Measurements from ENCODE around the gene FOXA1. TPM values are rescaled to one million over a fixed set of nuclear protein-coding genes. Genes with fewer than 3 reads are reported as not detected.

The FOXA1 gene
- total and polyA plus RNA-seq, 4 donors, result 8.0 to 37.5 (median 16.1) TPM

- H3K9ac ChIP-seq (ENCODE audit: low read depth in 1 of 2, low read length in 2 of 2), result peak overlapping the region in 1 of 2 donors; percentile 42
- no peaks in the 10 kb centered on the region for H3K9me3 ChIP-seq (ENCODE audit: control insufficient read depth in 4 of 4, low read length in 3 of 4)
- no peaks in the 10 kb centered on the region for H3K27me3 ChIP-seq (ENCODE audit: control insufficient read depth in 4 of 4, insufficient read depth in 4 of 4, low read length in 3 of 4)
- H3K36me3 ChIP-seq (ENCODE audit: control insufficient read depth in 4 of 4, insufficient read depth in 3 of 4, low read depth in 1 of 4, low read length in 3 of 4), result no peaks in the 10 kb centered on the region
- no peak for DNase-seq (ENCODE audit: low spot score)
- 19% methylated on average over 6 of the region's 6 CpGs for WGBS
- TF ChIP-seq RXRA (IDR thresholded peaks at IDR 0.05) (peak; percentile 57 to 68), RAD21 (IDR thresholded peaks at IDR 0.05) (peak; percentile 20 to 39), GABPA (IDR thresholded peaks at IDR 0.05 in 1 of 2, conservative IDR thresholded peaks at IDR 0.05 in 1 of 2) (no peak), HNF4A (conservative IDR thresholded peaks at IDR 0.05) (peak; percentile 31 to 53), FOXA1 (IDR thresholded peaks at IDR 0.05) (peak; percentile 28), HNF4G (IDR thresholded peaks at IDR 0.05) (no peak), ATF3 (IDR thresholded peaks at IDR 0.05) (no peak), SP1 (IDR thresholded peaks at IDR 0.05) (peak; percentile 75), FOXA2 (IDR thresholded peaks at IDR 0.05) (peak; percentile 90)
- peak overlapping the region; percentile 33 to 70 for H3K27ac ChIP-seq (ENCODE audit: low read depth in 1 of 2, low read length in 2 of 2)
- peak overlapping the region; percentile 30 to 61 (median 33) for H3K4me3 ChIP-seq (ENCODE audit: low read depth in 1 of 3, low read length in 3 of 3)
- H3K4me1 ChIP-seq (ENCODE audit: control insufficient read depth in 4 of 4, insufficient read depth in 4 of 4, low read length in 3 of 4), result peaks cover 0 to 18% (median 2%) of the 10 kb centered on the region in 4 donors
Measured at GRCh38 chr14:37546621-37547447, 48.2 kb downstream of the FOXA1 start.

GRCh38 chr14:37545174-37545573 is 49.9 kb downstream of the FOXA1 start:
- TF ChIP-seq EGR1 (IDR thresholded peaks at IDR 0.05; ENCODE audit: low read depth in 2 of 2) (no peak), GABPA (IDR thresholded peaks at IDR 0.05 in 1 of 2, conservative IDR thresholded peaks at IDR 0.05 in 1 of 2) (no peak), CTCF (IDR thresholded peaks at IDR 0.05; ENCODE audit: low read depth, low read length, missing input control) (no peak), TAF1 (conservative IDR thresholded peaks at IDR 0.05) (no peak), REST (IDR thresholded peaks at IDR 0.05) (no peak), JUND (IDR thresholded peaks at IDR 0.05) (no peak), FOXA2 (IDR thresholded peaks at IDR 0.05) (no peak), HNF4G (IDR thresholded peaks at IDR 0.05) (no peak), RAD21 (IDR thresholded peaks at IDR 0.05) (no peak), HNF4A (conservative IDR thresholded peaks at IDR 0.05) (no peak), FOXA1 (IDR thresholded peaks at IDR 0.05) (no peak), ATF3 (IDR thresholded peaks at IDR 0.05) (no peak), MAX (IDR thresholded peaks at IDR 0.05) (no peak), SP1 (IDR thresholded peaks at IDR 0.05) (no peak), RXRA (IDR thresholded peaks at IDR 0.05) (no peak), ZBTB33 (IDR thresholded peaks at IDR 0.05) (no peak)
- Histone ChIP-seq H3K27ac (ENCODE audit: low read depth in 1 of 2, low read length in 2 of 2) (no peak overlapping the region), H3K36me3 (ENCODE audit: control insufficient read depth in 4 of 4, insufficient read depth in 3 of 4, low read depth in 1 of 4, low read length in 3 of 4) (no peaks in the 10 kb centered on the region)

More at GRCh38 chr14:37545174-37545573, 49.9 kb downstream of the FOXA1 start:
- DNase-seq (ENCODE audit: low spot score), result no peak
- Histone ChIP-seq H3K9ac (ENCODE audit: low read depth in 1 of 2, low read length in 2 of 2) (no peak overlapping the region), H3K9me3 (ENCODE audit: control insufficient read depth in 4 of 4, low read length in 3 of 4) (no peaks in the 10 kb centered on the region), H3K27me3 (ENCODE audit: control insufficient read depth in 4 of 4, insufficient read depth in 4 of 4, low read length in 3 of 4) (no peaks in the 10 kb centered on the region), H3K4me1 (ENCODE audit: control insufficient read depth in 4 of 4, insufficient read depth in 4 of 4, low read length in 3 of 4) (peaks cover 0 to 18% (median 2%) of the 10 kb centered on the region in 4 donors), H3K4me3 (ENCODE audit: low read depth in 1 of 3, low read length in 3 of 3) (no peak overlapping the region)

All from liver (tissue), 9 donors.